Hair follicle dermal papilla cell (primary cell): Measurements from ENCODE around the gene DCAKD. TPM values are rescaled to one million over a fixed set of nuclear protein-coding genes. Genes with fewer than 3 reads are reported as not detected.

Experiments
- small RNA-seq: library from RNA; depleted of rRNA; stranded (forward); fragments of <200 nt; gene quantifications from one replicate; pipeline ENCODE3, GENCODE V24; 2012
- total RNA-seq: library from RNA; depleted of rRNA; stranded (reverse); fragments of >200 nt; gene quantifications from 2 replicates; pipeline ENCODE4 v1.2.3, GENCODE V29; 2012

Gene DCAKD, protein sequence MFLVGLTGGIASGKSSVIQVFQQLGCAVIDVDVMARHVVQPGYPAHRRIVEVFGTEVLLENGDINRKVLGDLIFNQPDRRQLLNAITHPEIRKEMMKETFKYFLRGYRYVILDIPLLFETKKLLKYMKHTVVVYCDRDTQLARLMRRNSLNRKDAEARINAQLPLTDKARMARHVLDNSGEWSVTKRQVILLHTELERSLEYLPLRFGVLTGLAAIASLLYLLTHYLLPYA
- 52.4 and 56.2 TPM in 2 replicates for total RNA-seq

DNA sequence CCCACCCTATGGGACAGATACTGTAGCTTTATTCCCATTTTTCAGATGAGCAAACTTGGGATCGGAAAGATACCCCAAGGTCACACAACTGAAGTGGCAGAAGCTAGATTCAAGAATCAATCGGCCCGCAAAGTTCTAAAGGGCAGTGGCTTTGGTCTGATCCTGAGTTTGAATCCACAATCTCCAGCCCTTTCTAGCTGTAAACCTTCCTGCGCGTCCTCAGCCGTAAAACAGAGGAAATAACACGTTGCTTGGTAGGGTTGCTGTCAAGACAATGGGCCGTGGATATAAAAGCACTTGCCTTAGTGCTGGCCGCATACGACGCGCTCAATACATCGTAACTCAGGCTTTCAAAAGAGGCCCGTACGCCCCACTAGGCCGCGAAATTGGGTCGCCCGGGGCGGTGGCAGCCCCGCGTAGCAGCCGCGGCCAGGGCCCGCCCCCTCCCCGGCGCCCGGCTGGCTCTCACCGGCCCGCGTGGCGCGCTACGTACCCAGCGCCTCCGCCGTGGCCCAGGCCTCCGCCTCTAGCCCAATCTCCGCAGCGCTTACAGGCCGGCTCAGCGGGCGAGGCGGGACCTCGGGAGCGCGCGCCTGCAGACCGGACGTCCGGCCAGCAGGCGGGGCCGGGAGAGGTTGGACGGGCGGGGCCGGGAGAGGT, at the start of gene DCAKD:
Gene DCAKD, minus strand, starts transcription at position 573 of the 660 bp plus-strand sequence. CDS start 16,747 bp downstream, outside the sequence.

DNA sequence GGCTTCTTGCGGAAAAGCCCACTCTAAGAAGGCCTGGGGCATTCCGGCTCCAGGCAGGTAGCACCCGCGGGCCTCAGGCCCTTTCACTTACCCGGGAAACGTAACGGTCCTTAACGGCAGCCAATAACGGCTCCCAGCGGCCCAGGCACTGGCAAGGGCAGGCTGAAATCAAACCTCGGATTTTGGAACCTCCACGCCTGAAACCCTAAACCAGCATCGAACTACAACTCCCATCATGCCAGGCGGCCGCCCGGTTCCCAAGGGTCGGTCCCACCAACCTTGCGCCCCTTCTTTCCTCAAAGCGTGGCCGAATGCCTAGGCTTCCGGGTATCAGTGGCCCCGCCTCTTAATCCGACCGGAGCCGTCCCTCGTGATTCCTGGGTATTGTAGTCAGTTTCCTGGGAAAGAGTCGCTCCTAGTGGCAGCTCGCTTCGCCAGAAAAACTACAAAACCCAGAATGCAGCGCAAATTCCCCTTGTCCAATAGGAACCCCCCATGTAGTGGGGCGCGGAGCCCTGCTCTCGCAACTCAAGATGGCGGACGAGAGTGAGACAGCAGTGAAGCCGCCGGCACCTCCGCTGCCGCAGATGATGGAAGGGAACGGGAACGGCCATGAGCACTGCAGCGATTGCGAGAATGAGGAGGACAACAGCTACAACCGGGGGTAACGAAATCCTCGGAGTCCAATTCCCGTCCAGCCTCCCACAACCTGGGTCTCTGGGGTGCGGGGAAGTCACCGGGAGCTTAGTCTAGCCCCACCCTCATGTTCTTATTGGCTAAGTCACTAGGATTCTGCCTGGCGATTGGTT, 9.6 kb upstream of the DCAKD start, which contains the start of gene NMT1:
Gene NMT1, plus strand, starts transcription at position 521 of the 809 bp plus-strand sequence. Its CDS starts 13 bp downstream, at position 534.

Small RNA genes lying within 50 kb of the gene (small RNA-seq; reads per million reads assigned to genes)
- gene AC015936.2 (not detected), gene RF00019 (not detected)

Other genes starting within 250 kb of the DCAKD start
- gene GJC1, start 221.3 kb downstream of the DCAKD start, total RNA-seq: 33.4 and 53.7 TPM in 2 replicates
- gene HIGD1B, start 203.7 kb downstream of the DCAKD start, total RNA-seq: not detected in 2 replicates
- gene EFTUD2, start 152.2 kb downstream of the DCAKD start, total RNA-seq: 92.7 and 107 TPM in 2 replicates
- 1.2 and 2.1 TPM in 2 replicates for gene GFAP, start 136.1 kb downstream of the DCAKD start, total RNA-seq
- 0.49 and 0.81 TPM in 2 replicates for gene KIF18B, start 103.9 kb downstream of the DCAKD start, total RNA-seq
- 0.49 and 0.65 TPM in 2 replicates for gene C1QL1, start 83.3 kb downstream of the DCAKD start, total RNA-seq
- 82.4 and 90.6 TPM in 2 replicates for gene NMT1, start 9.7 kb upstream of the DCAKD start, total RNA-seq
- 29.4 and 97.3 TPM in 2 replicates for gene PLCD3, start 80.9 kb upstream of the DCAKD start, total RNA-seq
- gene ACBD4, start 84.1 kb upstream of the DCAKD start, total RNA-seq: 9.1 and 9.9 TPM in 2 replicates
- 16.9 and 17.6 TPM in 2 replicates for gene HEXIM1, start 96.8 kb upstream of the DCAKD start, total RNA-seq
- gene HEXIM2, start 110.2 kb upstream of the DCAKD start, total RNA-seq: 6.0 and 7.3 TPM in 2 replicates
- gene FMNL1, start 170.3 kb upstream of the DCAKD start, total RNA-seq: 14.8 and 22.0 TPM in 2 replicates
- gene SPATA32, start 210.5 kb upstream of the DCAKD start, total RNA-seq: not detected in 2 replicates